Measurements from ENCODE around the gene INO80E.

DNA sequence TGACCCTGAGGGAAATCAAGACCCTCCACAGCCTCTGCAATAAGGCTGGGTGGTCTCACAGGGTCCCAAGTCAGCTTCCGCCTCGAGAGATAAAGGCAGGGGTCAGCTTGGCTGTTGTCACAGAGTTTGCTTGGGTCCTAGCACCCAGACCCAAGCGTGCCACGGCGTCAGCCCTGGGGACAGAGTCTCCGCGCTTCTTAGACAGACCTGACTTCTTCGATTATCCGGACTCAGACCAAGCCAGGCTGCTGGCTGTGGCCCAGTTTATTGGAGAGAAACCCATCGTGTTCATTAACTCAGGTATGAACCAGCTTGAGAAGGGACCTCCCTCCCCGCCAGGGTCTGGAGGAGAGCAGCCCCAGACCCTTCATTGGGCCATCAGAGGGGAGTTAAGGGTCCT lies 27.5 kb downstream of the INO80E start:
- no peak for TF ChIP-seq CTCF (conservative IDR thresholded peaks at IDR 0.05; ENCODE audit: low read length)
- TF ChIP-seq EZH2phosphoT487 (IDR thresholded peaks at IDR 0.05; ENCODE audit: borderline replicate concordance), result no peak

Data from Loucy (cell line).